Effector memory CD8-positive, alpha-beta T cell (primary cell): Measurements from ENCODE around the gene GCSAM.

Experiments used
- ATAC-seq: fragments of 150-1000 bp; cut with Tn5 transposase; replicated peaks from 2 replicates; pipeline ENCODE4 v1.10.0; 2021; ENCODE audit warnings: mild to moderate bottlenecking, moderate library complexity
- DNase-seq, 3 experiments: peaks; one replicate each; pipeline ENCODE4 v3.0.0; 2021
- H3K27ac Mint-ChIP-seq, 2 donors: one replicate each; pipeline ENCODE4 v1.8.0; 2022; ENCODE audit warnings: mild to moderate bottlenecking in 2 of 2, mixed read lengths in 2 of 2, moderate library complexity in 2 of 2
- H3K27me3 Mint-ChIP-seq, 2 donors: one replicate each; pipeline ENCODE4 v1.8.0; 2022; ENCODE audit warnings: mixed read lengths in 2 of 2
- H3K36me3 Mint-ChIP-seq: one replicate; pipeline ENCODE4 v1.8.0; 2022; ENCODE audit warnings: mild to moderate bottlenecking, moderate library complexity, mixed read lengths; ENCODE audit not compliant: insufficient read depth
- H3K4me1 Mint-ChIP-seq, 2 donors: one replicate each; pipeline ENCODE4 v1.8.0; 2022; ENCODE audit warnings: low read depth in 2 of 2, mixed read lengths in 2 of 2
- H3K4me3 Mint-ChIP-seq, 2 donors: one replicate each; pipeline ENCODE4 v1.8.0; 2022; ENCODE audit warnings: mild to moderate bottlenecking in 2 of 2, mixed read lengths in 2 of 2, moderate library complexity in 2 of 2
- H3K9me3 Mint-ChIP-seq, 2 donors: one replicate each; pipeline ENCODE4 v1.8.0; 2022; ENCODE audit warnings: mixed read lengths in 2 of 2

GCSAM gene

GRCh38 chr3:112136959-112137693, 4.1 kb upstream of the GCSAM start:
- H3K4me1 Mint-ChIP-seq: peaks cover 16 to 34% of the 10 kb centered on the region in 2 donors
- no peaks in the 10 kb centered on the region for H3K27me3 Mint-ChIP-seq
- H3K36me3 Mint-ChIP-seq: peaks cover 3% of the 10 kb centered on the region
- H3K9me3 Mint-ChIP-seq: no peaks in the 10 kb centered on the region
- DNase-seq (peak in 2 of 3 experiments; percentile 4 to 32), ATAC-seq (no peak)
- peak overlapping the region in 1 of 2 donors; percentile 20 for H3K27ac Mint-ChIP-seq
- no peak overlapping the region for H3K4me3 Mint-ChIP-seq

GRCh38 chr3:112136046-112136445, 3.0 kb upstream of the GCSAM start:
- no peak overlapping the region for H3K4me3 Mint-ChIP-seq
- peak overlapping the region in 1 of 2 donors; percentile 93 for H3K27ac Mint-ChIP-seq
- H3K36me3 Mint-ChIP-seq: peaks cover 3% of the 10 kb centered on the region
- no peak for DNase-seq
- H3K9me3 Mint-ChIP-seq: no peaks in the 10 kb centered on the region
- H3K4me1 Mint-ChIP-seq: peaks cover 16 to 34% of the 10 kb centered on the region in 2 donors
- ATAC-seq: no peak
- no peaks in the 10 kb centered on the region for H3K27me3 Mint-ChIP-seq

- H3K4me3 Mint-ChIP-seq: peak overlapping the region in 1 of 2 donors; percentile 18
- DNase-seq: no peak
- no peaks in the 10 kb centered on the region for H3K27me3 Mint-ChIP-seq
- H3K4me1 Mint-ChIP-seq: peaks cover 19 to 39% of the 10 kb centered on the region in 2 donors
- peak overlapping the region; percentile 91 to 93 for H3K27ac Mint-ChIP-seq
- no peaks in the 10 kb centered on the region for H3K9me3 Mint-ChIP-seq
- peaks cover 5% of the 10 kb centered on the region for H3K36me3 Mint-ChIP-seq
- peak; percentile 34 for ATAC-seq
These were observed 1.5 kb upstream of the GCSAM start for GRCh38 chr3:112134335-112135124.

GRCh38 chr3:112133626-112134334, 732 bp upstream of the GCSAM start:
- Mint-ChIP-seq H3K27me3 (no peaks in the 10 kb centered on the region), H3K36me3 (peaks cover 6% of the 10 kb centered on the region), H3K9me3 (no peaks in the 10 kb centered on the region), H3K4me1 (peaks cover 23 to 45% of the 10 kb centered on the region in 2 donors), H3K4me3 (peak overlapping the region; percentile 86 to 88), H3K27ac (peak overlapping the region; percentile 91 to 93)
- DNase-seq: no peak
- ATAC-seq: no peak

- Mint-ChIP-seq H3K27me3 (no peaks in the 10 kb centered on the region), H3K4me3 (peak overlapping the region; percentile 86 to 88), H3K36me3 (peaks cover 6% of the 10 kb centered on the region), H3K4me1 (peaks cover 23 to 48% of the 10 kb centered on the region in 2 donors), H3K9me3 (no peaks in the 10 kb centered on the region), H3K27ac (peak overlapping the region; percentile 91 to 93)
- DNase-seq: no peak
- ATAC-seq: no peak
These were observed 494 bp downstream of the GCSAM start for GRCh38 chr3:112132554-112132953.

- H3K4me3 Mint-ChIP-seq: peak overlapping the region; percentile 86 to 88
- DNase-seq: no peak
- H3K27me3 Mint-ChIP-seq: no peaks in the 10 kb centered on the region
- no peaks in the 10 kb centered on the region for H3K9me3 Mint-ChIP-seq
- peaks cover 23 to 46% of the 10 kb centered on the region in 2 donors for H3K4me1 Mint-ChIP-seq
- ATAC-seq: no peak
- peak overlapping the region in 1 of 2 donors; percentile 93 for H3K27ac Mint-ChIP-seq
- peaks cover 6% of the 10 kb centered on the region for H3K36me3 Mint-ChIP-seq
These were observed 960 bp downstream of the GCSAM start for GRCh38 chr3:112132088-112132487.

GRCh38 chr3:112131111-112131510, 1.9 kb downstream of the GCSAM start:
- Mint-ChIP-seq H3K27me3 (no peaks in the 10 kb centered on the region), H3K27ac (peak overlapping the region; percentile 7 to 66), H3K9me3 (no peaks in the 10 kb centered on the region), H3K4me1 (peaks cover 30 to 49% of the 10 kb centered on the region in 2 donors), H3K4me3 (peak overlapping the region in 1 of 2 donors; percentile 47), H3K36me3 (peaks cover 6% of the 10 kb centered on the region)
- DNase-seq: no peak
- no peak for ATAC-seq

- Mint-ChIP-seq H3K36me3 (peaks cover 6% of the 10 kb centered on the region), H3K4me1 (peaks cover 33 to 52% of the 10 kb centered on the region in 2 donors), H3K27ac (peak overlapping the region; percentile 7 to 66), H3K27me3 (no peaks in the 10 kb centered on the region), H3K4me3 (peak overlapping the region in 1 of 2 donors; percentile 47), H3K9me3 (no peaks in the 10 kb centered on the region)
- ATAC-seq (no peak), DNase-seq (no peak)
These were observed 2.4 kb downstream of the GCSAM start for GRCh38 chr3:112130638-112130993.

GRCh38 chr3:112129925-112130637, 3.0 kb downstream of the GCSAM start:
- DNase-seq (no peak), ATAC-seq (no peak)
- Mint-ChIP-seq H3K27ac (peak overlapping the region; percentile 7 to 66), H3K9me3 (no peaks in the 10 kb centered on the region), H3K36me3 (peaks cover 6% of the 10 kb centered on the region), H3K4me3 (peak overlapping the region in 1 of 2 donors; percentile 47), H3K27me3 (no peaks in the 10 kb centered on the region), H3K4me1 (peaks cover 33 to 53% of the 10 kb centered on the region in 2 donors)

GRCh38 chr3:112128843-112129727, 4.0 kb downstream of the GCSAM start:
- Mint-ChIP-seq H3K36me3 (peaks cover 6% of the 10 kb centered on the region), H3K9me3 (no peaks in the 10 kb centered on the region), H3K27ac (peak overlapping the region; percentile 39 to 66), H3K27me3 (no peaks in the 10 kb centered on the region), H3K4me1 (peaks cover 29 to 44% of the 10 kb centered on the region in 2 donors), H3K4me3 (peak overlapping the region in 1 of 2 donors; percentile 70)
- peak; percentile 67 for ATAC-seq
- peak in 1 of 3 experiments; percentile 22 for DNase-seq

- DNase-seq: no peak
- H3K27me3 Mint-ChIP-seq: no peaks in the 10 kb centered on the region
- no peaks in the 10 kb centered on the region for H3K9me3 Mint-ChIP-seq
- peaks cover 2% of the 10 kb centered on the region for H3K36me3 Mint-ChIP-seq
- H3K4me1 Mint-ChIP-seq: peaks cover 20 to 33% of the 10 kb centered on the region in 2 donors
- H3K4me3 Mint-ChIP-seq: peak overlapping the region; percentile 50 to 70
- H3K27ac Mint-ChIP-seq: peak overlapping the region; percentile 66 to 74
- ATAC-seq: peak; percentile 11
These were observed 5.2 kb downstream of the GCSAM start for GRCh38 chr3:112127522-112128494.
